GM19351 (cell line): ENCODE results near the gene PTGER1.
"Not testable (repeated sequence)": the region's sequence is repeated elsewhere in the genome, so short reads cannot be mapped to it uniquely, and the experiment has no call there.

Experiments
- ATAC-seq: cut with Tn5 transposase; IDR thresholded peaks from one replicate; pipeline ENCODE4 v1.9.1; 2021; ENCODE audit warnings: mild to moderate bottlenecking, moderate library complexity; ENCODE audit not compliant: unreplicated experiment

PTGER1 gene

DNA sequence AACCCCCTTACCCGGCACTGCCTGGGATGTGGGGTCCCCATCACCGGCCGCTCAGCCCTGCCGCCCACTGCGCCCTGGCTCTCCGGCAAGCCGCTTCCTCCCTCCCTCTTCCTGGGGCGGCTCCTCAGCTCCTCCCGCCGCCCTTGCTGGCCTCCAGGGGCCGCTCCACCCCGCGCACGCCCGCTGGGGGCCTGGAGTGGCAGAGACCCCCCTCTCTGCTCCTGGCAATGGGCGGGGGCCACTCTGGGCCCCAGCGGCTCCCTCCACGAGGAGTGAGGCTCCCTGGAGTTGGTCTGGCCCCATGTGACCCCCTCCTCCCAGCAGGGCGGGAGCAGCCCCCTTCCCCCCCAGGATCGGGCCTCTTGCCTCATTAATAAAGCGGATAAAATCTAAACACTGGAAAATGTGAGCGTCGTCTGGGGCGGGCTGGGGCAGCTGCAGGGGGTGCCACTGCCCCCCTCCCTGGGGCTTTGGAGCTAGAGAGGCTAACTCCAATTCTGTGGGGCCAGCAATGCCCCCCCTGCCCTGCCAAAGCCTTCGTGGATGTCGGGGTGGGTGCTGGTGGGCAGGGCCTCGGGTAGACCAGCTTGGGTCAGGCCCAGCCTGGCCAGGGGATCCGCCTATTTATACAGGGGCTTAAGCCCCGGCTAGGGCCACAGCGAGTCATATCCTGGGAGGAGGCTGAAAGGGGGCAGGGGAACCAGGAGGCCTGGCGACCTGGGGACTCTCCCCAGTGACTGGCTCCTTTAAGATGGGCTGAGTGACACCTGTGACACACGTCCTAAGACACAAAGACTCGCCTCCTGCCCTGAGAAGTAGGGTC is at the start of gene PTGER1:
PTGER1 (minus strand) TSS at position 104 of the 823 bp plus-strand sequence. CDS start 1,034 bp downstream, outside the sequence.
- ATAC-seq = no peak

DNA sequence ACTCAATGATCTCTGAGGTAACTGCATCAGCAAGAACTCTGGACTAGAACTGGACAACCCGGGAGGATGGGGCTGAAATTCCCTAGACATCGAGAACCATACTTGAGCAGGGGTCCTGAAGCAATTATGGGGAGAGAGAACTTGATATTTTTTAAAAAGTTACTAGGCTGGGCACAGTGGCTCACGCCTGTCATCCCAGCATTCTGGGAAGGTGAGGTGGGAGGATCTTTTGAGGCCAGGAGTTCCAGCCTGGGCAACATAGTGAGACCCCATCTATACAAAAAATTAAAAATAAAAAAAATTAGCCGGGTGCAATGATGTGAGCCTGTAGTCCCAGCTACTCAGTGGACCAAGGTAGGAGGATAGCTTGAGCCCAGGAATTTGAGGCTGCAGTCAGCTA is 45.4 kb upstream of the PTGER1 start:
- ATAC-seq = no peak

GRCh38 chr19:14519860-14520407 is 44.8 kb upstream of the PTGER1 start:
- no peak for ATAC-seq

DNA sequence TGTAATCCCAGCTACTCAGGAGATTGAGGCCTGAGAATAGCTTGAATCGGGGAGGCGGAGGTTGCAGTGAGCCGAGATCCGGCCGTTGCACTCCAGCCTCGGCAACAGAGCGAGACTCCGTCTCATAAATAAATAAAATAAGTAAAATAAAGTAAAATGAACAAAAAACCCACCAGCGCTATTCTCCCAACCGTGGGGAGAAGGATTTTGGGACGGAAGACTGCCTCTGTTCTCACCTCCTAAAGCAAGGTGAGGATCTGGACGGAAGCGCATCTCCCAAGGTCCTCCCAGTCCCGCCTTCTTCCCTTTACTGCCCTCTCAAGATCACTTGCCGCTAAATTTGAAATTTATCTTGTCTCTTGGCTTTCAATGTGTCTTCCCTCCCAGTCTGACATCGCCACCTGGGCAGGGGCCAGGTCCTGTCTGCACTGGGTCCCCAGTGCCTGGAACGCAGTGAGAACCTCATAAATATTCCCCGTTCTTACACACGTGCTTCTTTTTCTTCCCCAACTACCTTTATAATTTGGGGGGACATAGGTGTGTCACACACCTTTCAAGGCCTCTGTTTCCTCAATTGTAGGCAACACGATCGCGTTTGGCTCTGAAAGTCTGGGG is 44.2 kb upstream of the PTGER1 start:
- no peak for ATAC-seq

GRCh38 chr19:14517840-14518505 is 42.8 kb upstream of the PTGER1 start, which contains the start of gene DNAJB1:
Gene DNAJB1 (minus strand): TSS chr19:14518397. CDS start chr19:14518349, 48 bp downstream.
- peak; percentile 55 for ATAC-seq

GRCh38 chr19:14517446-14517839 is 42.3 kb upstream of the PTGER1 start:
- no peak for ATAC-seq

DNA sequence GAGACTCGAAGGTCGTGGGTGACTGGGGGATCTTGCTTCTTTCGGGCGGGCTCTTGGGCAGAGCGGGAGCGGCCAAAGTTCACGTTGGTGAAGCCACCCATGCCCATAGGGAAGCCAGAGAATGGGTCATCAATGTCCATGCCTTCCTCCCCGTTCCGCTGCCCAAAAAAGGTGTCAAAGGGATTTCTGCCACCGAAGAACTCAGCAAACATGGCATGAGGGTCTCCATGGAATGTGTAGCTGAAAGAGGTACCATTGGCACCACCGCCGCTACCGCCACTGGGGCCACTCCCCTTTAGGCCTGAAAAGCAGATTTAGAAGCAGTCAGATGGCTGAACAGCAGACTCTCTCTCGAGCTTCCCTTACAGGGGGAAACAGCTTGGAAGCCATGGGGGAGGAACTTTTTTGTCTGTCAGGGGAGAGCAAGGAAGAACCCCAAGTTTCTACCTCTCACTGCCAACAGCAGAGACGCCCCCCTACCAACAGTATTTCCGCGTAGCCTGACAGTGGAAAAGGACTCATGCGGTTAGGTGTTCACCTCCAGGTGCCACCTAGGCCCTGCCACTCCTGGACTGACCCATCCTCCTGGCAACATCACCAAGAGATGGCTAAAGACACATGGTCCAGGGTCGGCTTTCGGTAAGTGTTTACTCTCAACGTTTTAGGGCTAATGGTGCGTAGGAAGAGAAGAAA is 41.7 kb upstream of the PTGER1 start:
- ATAC-seq = no peak

- ATAC-seq = no peak
These were observed 40.9 kb upstream of the PTGER1 start for GRCh38 chr19:14516048-14516534.

DNA sequence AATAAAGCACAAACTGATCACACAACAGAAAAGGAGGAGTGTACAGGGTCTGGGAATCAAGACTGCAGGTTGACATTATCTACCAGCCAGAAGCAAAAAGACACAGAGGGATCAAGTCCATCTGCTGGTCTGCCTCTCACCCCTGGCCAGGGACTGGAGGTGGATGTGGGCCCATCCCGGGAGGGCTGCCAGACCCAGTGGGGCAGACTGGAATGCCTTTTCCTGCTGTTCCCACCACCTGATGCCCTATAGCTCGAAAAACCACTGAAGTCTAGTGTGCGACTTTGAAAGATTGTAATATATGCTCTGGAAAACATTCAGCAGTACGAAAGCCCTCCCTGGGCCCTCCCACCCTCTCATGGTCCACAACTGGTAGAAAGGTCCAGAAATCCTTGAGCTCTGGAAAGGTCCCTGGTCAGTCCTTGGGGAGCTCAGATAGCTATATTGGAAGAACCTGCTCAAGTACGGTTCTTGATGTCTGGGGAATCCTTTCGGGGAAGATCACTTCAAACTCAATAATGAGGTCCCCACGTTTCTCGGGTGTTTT is 40.4 kb upstream of the PTGER1 start:
- ATAC-seq = no peak

DNA sequence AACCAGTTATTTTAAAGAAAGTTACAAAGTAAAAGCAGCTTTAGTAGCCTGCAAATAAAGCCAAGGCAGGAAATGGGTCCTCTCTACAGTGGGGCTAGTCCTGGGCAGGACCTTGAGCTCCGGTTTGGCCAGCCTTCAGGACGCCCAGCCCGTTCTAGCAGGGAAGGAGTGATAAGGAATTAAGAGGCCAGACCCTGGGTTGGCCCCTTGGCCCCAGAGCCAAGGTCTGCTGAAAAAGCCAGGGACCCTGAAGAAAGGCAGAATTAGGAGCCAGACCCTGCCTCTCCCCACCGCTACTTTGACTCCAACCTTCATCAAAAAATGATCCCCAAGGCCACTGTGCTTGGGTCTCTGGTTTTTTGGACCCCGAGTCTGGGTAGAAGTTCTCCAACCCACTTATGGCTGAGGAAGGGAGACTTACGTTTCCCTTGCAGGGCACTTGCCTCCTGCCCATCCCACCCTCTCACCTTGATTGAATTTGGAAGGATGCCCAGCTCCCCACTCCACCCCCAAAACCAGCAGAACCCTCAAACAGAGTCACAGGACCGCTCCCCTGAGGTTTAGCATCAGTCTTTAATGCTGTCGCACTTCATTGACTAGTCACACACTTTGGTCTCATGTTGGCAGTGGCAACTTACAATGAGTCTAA is 39.2 kb upstream of the PTGER1 start:
- ATAC-seq = no peak

DNA sequence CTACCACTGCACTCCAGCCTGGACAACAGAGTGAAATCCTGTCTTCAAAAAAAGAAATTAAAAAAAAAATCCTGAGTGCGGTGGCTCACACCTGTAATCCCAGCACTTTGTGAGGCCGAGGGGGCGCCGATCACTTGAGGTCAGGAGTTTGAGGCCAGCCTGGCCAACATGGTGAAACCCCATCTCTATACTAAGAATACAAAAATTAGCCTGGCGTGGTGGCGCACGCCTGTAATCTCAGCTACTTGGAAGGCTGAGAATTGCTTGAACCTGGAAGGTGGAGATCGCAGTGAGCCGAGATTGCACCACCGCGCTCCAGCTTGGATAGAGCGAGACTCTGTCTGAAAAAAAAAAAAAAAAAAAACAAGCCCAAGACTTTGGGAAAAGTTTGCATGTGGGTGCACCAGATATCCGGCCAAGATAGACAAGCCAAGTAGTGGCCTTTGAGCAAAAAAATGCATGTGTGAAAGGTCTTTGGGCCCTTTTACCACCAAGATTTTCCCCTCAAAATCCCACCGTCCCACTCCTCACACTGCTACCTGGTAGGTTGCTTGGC is 37.3 kb upstream of the PTGER1 start:
- ATAC-seq = no peak

DNA sequence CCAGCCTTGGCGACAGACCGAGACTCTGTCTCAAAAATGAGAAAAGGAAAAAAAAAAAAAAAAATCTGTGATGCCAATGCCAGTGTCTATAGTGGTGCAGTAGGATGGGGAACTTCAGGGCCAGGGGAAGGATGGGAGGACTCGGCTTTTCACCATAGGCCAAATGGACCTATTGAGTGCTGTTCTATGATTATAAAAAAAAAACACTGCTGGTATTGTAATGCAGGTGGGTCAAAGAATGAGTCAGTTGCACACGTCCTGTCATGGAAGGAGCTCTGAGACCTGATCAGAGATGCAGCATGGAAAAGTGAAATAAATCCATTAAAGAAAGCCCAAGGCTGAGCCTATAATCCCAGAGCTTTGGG is 36.1 kb upstream of the PTGER1 start:
- ATAC-seq = no peak

DNA sequence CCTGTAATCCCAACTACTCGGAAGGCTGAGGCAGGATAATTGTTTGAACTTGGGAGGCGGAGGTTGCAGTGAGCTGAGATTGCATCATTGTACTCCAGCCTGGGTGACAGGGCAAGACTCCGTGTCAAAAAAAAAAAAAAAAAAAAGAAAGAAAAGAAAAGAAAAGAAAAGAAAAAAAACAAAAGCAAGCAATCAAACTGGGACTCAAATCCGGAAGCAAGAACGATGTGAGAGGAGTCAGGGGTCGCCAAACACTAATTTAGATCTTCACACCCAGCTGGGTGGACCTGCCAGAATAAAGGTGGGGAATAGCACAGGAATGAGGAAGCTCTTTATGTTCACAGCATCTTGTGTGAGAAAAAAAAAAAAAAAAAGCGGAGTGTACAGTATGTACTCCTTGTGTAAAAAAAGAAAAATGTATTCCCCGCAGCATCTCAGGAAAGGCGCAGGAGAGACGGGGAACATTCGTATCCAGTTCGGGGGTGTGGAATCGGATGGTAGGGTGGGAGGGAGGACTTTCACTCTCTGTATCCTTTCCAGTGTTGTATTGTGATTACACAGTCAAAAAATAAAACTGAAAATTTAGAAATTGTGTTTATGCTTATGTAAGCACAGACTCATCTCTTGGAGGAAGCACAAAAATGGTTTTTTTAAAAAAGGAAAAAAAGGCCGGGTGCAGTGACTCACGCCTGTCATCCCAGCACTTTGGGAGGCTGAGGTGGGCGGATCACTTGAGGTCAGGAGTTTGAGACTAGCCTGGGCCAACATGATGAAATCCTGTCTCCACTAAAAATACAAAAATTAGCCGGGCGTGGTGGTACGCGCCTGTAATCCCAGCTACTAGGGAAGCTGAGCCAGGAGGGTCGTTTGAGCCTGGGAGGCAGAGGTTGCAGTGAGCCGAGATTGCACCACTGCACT is 35.4 kb upstream of the PTGER1 start:
- ATAC-seq = no peak

DNA sequence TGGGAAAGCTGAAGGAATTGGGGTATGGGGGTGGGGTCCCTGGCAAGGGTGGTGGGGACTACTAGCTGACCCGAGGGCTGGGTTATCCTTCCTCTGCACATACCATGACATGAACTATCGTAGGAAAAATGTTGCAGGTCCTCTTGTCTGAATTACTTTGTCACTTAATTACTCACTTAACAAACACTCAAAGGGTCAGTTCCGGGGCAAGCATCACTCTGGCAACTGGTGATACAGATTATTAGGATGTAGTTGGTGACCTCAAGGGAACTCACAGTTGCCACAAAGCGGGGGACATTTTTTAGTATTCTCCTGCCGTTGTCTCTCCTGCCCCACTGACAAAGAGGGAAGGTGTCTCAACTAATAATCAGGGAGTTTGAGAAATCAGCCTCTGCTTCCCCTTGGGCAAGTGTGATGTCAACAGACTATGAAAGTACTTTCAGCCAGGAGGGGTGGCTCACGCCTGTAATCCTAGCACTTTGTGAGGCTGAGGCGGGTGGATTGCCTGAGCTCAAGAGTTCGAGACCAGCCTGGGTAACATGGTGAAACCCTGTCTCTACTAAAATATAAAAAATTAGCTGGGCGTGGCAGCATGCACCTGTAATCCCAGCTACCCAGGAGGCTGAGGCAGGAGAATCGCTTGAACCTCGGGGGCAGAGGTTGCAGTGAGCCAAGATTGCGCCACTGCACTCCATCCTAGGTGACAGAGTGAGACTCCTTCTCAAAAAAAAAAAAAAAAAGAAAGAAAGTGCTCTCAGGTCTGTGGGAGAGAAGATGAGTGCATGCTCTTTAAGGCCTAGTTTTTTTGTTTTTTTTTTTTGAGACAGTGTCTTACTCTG is 32.8 kb upstream of the PTGER1 start:
- ATAC-seq = no peak

GRCh38 chr19:14505488-14506239 is 30.5 kb upstream of the PTGER1 start:
- no peak for ATAC-seq

GRCh38 chr19:14504575-14504974 is 29.4 kb upstream of the PTGER1 start:
- ATAC-seq = not testable (repeated sequence)

GRCh38 chr19:14503285-14503684 is 28.1 kb upstream of the PTGER1 start:
- ATAC-seq = no peak
